Progenitor cell of endocrine pancreas (in vitro differentiated cells): Measurements from ENCODE around the gene IL6. TPM values are rescaled to one million over a fixed set of nuclear protein-coding genes. Genes with fewer than 3 reads are reported as not detected.
"Not testable (repeated sequence)": the region's sequence is repeated elsewhere in the genome, so short reads cannot be mapped to it uniquely, and the experiment has no call there.

Experiments used
- DNase-seq: peaks from one replicate; pipeline ENCODE4 v3.0.0; 2021; ENCODE audit warnings: low spot score; ENCODE audit not compliant: unreplicated experiment
- H3K27ac Mint-ChIP-seq: 2 replicates; pipeline ENCODE4 v1.8.0; 2021; ENCODE audit warnings: mild to moderate bottlenecking, moderate library complexity, mixed read lengths
- H3K27me3 Mint-ChIP-seq: 2 replicates; pipeline ENCODE4 v1.8.0; 2021; ENCODE audit warnings: mixed read lengths
- H3K36me3 Mint-ChIP-seq: 2 replicates; pipeline ENCODE4 v1.8.0; 2022; ENCODE audit warnings: mixed read lengths; ENCODE audit not compliant: insufficient read depth
- H3K4me1 Mint-ChIP-seq: 2 replicates; pipeline ENCODE4 v1.8.0; 2021; ENCODE audit warnings: low read depth, mixed read lengths
- H3K4me3 Mint-ChIP-seq: 2 replicates; pipeline ENCODE4 v1.8.0; 2021; ENCODE audit warnings: low read depth, mild to moderate bottlenecking, moderate library complexity, mixed read lengths
- H3K9me3 Mint-ChIP-seq: 2 replicates; pipeline ENCODE4 v1.8.0; 2021; ENCODE audit warnings: low read depth, mixed read lengths
- CTCF ChIP-seq: fragments of 200-600 bp; sonication (generic); IDR thresholded peaks from one replicate; pipeline ENCODE4 v1.5.0; 2021; ENCODE audit warnings: antibody characterized with exemption, mild to moderate bottlenecking; ENCODE audit not compliant: unreplicated experiment
- total RNA-seq: library from RNA; stranded (reverse); gene quantifications from 2 replicates; pipeline ENCODE4 v1.2.1, GENCODE V29; 2021

The IL6 gene
- total RNA-seq, 1 donor from 2014 or later, result not detected

GRCh38 chr7:22681852-22682657, 44.9 kb upstream of the IL6 start:
- Mint-ChIP-seq H3K9me3 (no peaks in the 10 kb centered on the region), H3K27ac (no peak overlapping the region), H3K4me1 (no peaks in the 10 kb centered on the region), H3K36me3 (no peaks in the 10 kb centered on the region), H3K4me3 (no peak overlapping the region), H3K27me3 (no peaks in the 10 kb centered on the region)
- TF ChIP-seq CTCF, result no peak
- no peak for DNase-seq

- no peak for TF ChIP-seq CTCF
- no peak overlapping the region for H3K4me3 Mint-ChIP-seq
- H3K4me1 Mint-ChIP-seq, result no peaks in the 10 kb centered on the region
- H3K36me3 Mint-ChIP-seq, result no peaks in the 10 kb centered on the region
- no peaks in the 10 kb centered on the region for H3K9me3 Mint-ChIP-seq
- no peaks in the 10 kb centered on the region for H3K27me3 Mint-ChIP-seq
- DNase-seq, result no peak
- no peak overlapping the region for H3K27ac Mint-ChIP-seq
Measured at GRCh38 chr7:22683379-22683778, 43.6 kb upstream of the IL6 start.

- H3K27me3 Mint-ChIP-seq, result no peaks in the 10 kb centered on the region
- H3K4me3 Mint-ChIP-seq, result no peak overlapping the region
- H3K36me3 Mint-ChIP-seq, result no peaks in the 10 kb centered on the region
- no peaks in the 10 kb centered on the region for H3K9me3 Mint-ChIP-seq
- no peak overlapping the region for H3K27ac Mint-ChIP-seq
- no peak for TF ChIP-seq CTCF
- no peak for DNase-seq
- no peaks in the 10 kb centered on the region for H3K4me1 Mint-ChIP-seq
Measured at GRCh38 chr7:22686620-22687019, 40.4 kb upstream of the IL6 start.

GRCh38 chr7:22688084-22688483, 38.9 kb upstream of the IL6 start:
- no peak overlapping the region for H3K27ac Mint-ChIP-seq

GRCh38 chr7:22688934-22689333, 38.1 kb upstream of the IL6 start:
- not testable (repeated sequence) for H3K4me3 Mint-ChIP-seq, H3K36me3 Mint-ChIP-seq, H3K9me3 Mint-ChIP-seq, DNase-seq, H3K27me3 Mint-ChIP-seq, H3K27ac Mint-ChIP-seq, H3K4me1 Mint-ChIP-seq

More at GRCh38 chr7:22688084-22688483, 38.9 kb upstream of the IL6 start:
- DNase-seq, result no peak
- H3K36me3 Mint-ChIP-seq, result no peaks in the 10 kb centered on the region
- no peaks in the 10 kb centered on the region for H3K4me1 Mint-ChIP-seq
- H3K27me3 Mint-ChIP-seq, result no peaks in the 10 kb centered on the region
- H3K4me3 Mint-ChIP-seq, result no peak overlapping the region
- H3K9me3 Mint-ChIP-seq, result no peaks in the 10 kb centered on the region
- no peak for TF ChIP-seq CTCF
